ENCODE measurements around the gene SLC44A5.
A peak's percentile ranks its signal among the peaks of the same experiment; 100 is the strongest.
"Not testable (repeated sequence)": the region's sequence is repeated elsewhere in the genome, so short reads cannot be mapped to it uniquely, and the experiment has no call there.

SLC44A5 gene

GRCh38 chr1:75611014-75611413, at the start of gene SLC44A5:
Gene SLC44A5 (minus strand): TSS chr1:75611114. CDS start chr1:75541447, 69,667 bp downstream.
- no peak for DNase-seq

GRCh38 chr1:75655931-75656330, 45.0 kb upstream of the SLC44A5 start:
- no peak for DNase-seq

- DNase-seq: not testable (repeated sequence)
Measured at GRCh38 chr1:75647183-75647582, 36.3 kb upstream of the SLC44A5 start.

- DNase-seq: not testable (repeated sequence)
Measured at GRCh38 chr1:75645153-75645552, 34.2 kb upstream of the SLC44A5 start.

GRCh38 chr1:75643460-75643859, 32.5 kb upstream of the SLC44A5 start:
- DNase-seq: no peak

- DNase-seq: no peak
Measured at GRCh38 chr1:75641325-75641724, 30.4 kb upstream of the SLC44A5 start.

GRCh38 chr1:75640137-75640536, 29.2 kb upstream of the SLC44A5 start:
- no peak for DNase-seq

- no peak for DNase-seq
Measured at GRCh38 chr1:75632350-75632949, 21.5 kb upstream of the SLC44A5 start.

- no peak for DNase-seq
Measured at GRCh38 chr1:75630998-75631397, 20.1 kb upstream of the SLC44A5 start.

GRCh38 chr1:75630004-75630594, 19.2 kb upstream of the SLC44A5 start:
- DNase-seq: no peak

- no peak for DNase-seq
Measured at GRCh38 chr1:75625795-75626194, 14.9 kb upstream of the SLC44A5 start.

- DNase-seq: no peak
Measured at GRCh38 chr1:75618382-75618781, 7.5 kb upstream of the SLC44A5 start.

- DNase-seq: peak; percentile 44
Measured at GRCh38 chr1:75616436-75617433, 5.8 kb upstream of the SLC44A5 start.

GRCh38 chr1:75615613-75616435, 4.9 kb upstream of the SLC44A5 start:
- DNase-seq: peak; percentile 71

GRCh38 chr1:75614399-75614756, 3.5 kb upstream of the SLC44A5 start:
- DNase-seq: no peak

- no peak for DNase-seq
Measured at GRCh38 chr1:75613916-75614315, 3.0 kb upstream of the SLC44A5 start.

GRCh38 chr1:75612976-75613375, 2.1 kb upstream of the SLC44A5 start:
- no peak for DNase-seq

- DNase-seq: no peak
Measured at GRCh38 chr1:75602486-75602885, 8.4 kb downstream of the SLC44A5 start.

GRCh38 chr1:75600781-75601180, 10.1 kb downstream of the SLC44A5 start:
- no peak for DNase-seq

GRCh38 chr1:75594327-75594726, 16.6 kb downstream of the SLC44A5 start:
- DNase-seq: no peak

- DNase-seq: not testable (repeated sequence)
Measured at GRCh38 chr1:75593457-75593856, 17.5 kb downstream of the SLC44A5 start.

- no peak for DNase-seq
Measured at GRCh38 chr1:75589637-75590036, 21.3 kb downstream of the SLC44A5 start.
